Anterior cingulate cortex (tissue), 58 donors: ENCODE measurements around the gene DIPK1B.
"Not testable (repeated sequence)": the region's sequence is repeated elsewhere in the genome, so short reads cannot be mapped to it uniquely, and the experiment has no call there.

ENCODE experiments used
- DNase-seq, 58 donors: peaks; one replicate each; lab custom pipeline; 2025; lab: John Stamatoyannopoulos, UW

DIPK1B gene

GRCh38 chr9:136747161-136748060 is 35.0 kb downstream of the DIPK1B start:
- no peak for DNase-seq

GRCh38 chr9:136748201-136748600 is 35.8 kb downstream of the DIPK1B start, which contains the start of gene LCN6:
Gene LCN6 (minus strand): TSS chr9:136748525. CDS start chr9:136748483, 42 bp downstream.
- DNase-seq, result no peak

GRCh38 chr9:136748666-136749611 is 36.6 kb downstream of the DIPK1B start:
- DNase-seq, result peak in 1 of 58 donors; percentile 15

DNA sequence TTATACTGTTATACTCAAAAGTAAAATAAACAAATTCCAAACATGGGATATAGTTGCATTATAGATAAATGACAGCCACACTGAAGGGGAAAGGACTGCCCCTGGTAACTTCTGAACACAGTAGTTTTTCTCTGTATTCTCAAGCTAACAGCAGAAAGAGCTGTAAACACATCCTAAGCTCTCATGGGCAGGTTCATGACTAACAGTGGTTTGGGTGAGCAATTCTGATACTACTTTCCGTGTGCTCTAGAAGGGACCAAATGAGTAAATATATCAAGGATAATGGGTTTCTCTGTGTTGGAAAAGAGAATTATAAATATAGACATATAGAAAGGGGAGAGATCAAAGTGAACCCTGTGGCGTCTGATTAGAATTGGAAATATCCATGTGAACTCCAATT is 38.2 kb downstream of the DIPK1B start:
- DNase-seq, result no peak

- DNase-seq, result no peak
These were observed 38.9 kb downstream of the DIPK1B start for GRCh38 chr9:136751244-136751643.

GRCh38 chr9:136751814-136752213 is 39.4 kb downstream of the DIPK1B start:
- DNase-seq, result no peak

GRCh38 chr9:136753371-136754058 is 41.1 kb downstream of the DIPK1B start:
- no peak for DNase-seq

DNA sequence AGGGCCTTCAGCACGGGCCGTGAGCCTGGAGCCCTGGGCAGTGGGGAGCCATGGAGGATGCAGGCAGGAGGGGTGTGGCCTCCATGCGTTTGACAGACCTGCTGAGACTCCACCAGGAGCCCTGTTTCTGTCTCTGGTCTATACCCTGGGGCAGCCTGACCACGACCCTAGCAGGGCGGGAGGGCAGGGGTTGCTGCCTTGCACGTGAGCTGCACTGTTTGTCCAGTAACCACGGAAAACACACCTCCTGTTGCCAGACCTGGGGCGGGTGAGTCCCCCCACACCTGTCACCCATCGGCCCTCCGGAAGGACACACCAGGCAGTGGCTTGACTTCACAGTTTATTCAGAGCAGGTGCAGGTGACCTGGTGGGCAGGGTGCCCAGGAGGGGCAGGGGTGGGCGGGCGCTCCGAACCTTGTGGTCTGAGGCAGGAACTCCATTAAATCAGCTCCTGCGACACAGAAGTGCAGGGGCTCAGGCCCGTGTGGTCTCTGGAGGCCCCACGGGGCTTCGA is 41.7 kb downstream of the DIPK1B start:
- no peak for DNase-seq

GRCh38 chr9:136754626-136755301 is 42.4 kb downstream of the DIPK1B start:
- DNase-seq, result no peak

DNA sequence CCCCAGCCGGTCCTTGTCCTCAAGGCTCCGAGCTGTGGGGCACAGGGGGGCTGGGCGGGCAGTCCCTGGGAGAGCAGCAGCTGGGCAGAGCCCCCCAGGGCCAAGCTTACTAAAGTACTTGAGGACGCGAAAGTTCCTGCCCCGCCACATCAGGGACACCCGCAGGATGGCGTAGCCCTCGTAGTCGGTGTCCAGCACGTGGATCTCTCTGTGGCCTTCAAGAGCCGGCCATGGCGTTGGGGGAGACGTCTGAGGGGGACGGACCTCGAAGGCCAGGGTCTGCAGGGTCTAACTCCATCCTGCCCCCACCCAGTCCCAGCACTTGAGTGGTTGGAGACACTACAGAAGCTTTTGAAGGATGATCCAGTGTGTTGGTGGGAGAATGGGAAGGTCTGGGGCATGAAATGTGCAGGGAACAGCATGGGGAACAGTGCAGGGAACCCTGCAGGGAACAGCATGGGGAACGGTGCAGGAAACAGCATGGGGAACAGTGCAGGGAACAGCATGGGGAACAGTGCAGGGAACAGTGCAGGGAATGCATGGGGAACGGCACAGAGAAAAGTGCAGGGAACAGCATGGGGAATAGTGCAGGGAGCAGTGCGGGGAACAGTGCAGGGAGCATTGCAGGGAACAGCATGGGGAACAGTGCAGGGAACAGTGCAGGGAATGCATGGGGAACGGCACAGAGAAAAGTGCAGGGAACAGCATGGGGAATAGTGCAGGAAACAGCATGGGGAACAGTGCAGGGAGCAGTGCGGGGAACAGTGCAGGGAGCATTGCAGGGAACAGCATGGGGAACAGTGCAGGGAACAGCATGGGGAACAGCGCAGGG is 43.1 kb downstream of the DIPK1B start:
- DNase-seq, result not testable (repeated sequence)

DNA sequence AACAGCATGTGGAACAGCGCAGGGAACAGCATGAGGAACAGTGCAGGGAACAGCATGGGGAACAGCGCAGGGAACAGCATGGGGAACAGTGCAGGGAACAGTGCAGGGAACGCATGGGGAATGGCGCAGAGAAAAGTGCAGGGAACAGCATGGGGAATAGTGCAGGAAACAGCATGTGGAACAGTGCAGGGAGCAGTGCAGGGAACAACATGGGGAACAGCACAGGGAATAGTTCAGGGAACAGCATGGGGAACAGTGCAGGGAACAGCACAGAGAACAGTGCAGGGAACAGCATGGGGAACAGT is 43.7 kb downstream of the DIPK1B start:
- no peak for DNase-seq

GRCh38 chr9:136756836-136757235 is 44.5 kb downstream of the DIPK1B start:
- DNase-seq, result no peak

- no peak for DNase-seq
These were observed 45.0 kb downstream of the DIPK1B start for GRCh38 chr9:136757328-136757727.

DNA sequence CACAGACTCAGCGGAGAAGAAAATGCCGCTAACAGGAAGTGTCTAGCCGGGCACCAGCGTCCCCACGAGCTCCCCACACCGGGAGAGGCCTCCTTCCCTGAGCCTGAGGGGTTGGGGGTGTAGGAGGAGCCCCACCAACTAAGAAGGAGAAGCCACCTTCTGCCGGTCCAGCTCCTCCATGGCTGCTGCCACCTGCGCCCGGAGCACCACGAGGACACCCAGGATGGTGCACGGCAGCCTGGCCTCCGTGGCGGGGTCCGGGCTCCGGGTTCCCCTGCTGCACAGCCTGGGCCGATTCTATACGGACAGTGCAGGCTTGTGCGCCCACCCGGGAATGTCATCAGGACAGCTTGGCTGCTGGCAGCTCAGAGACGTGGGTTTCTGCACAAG is 45.4 kb downstream of the DIPK1B start:
- DNase-seq, result no peak

DNA sequence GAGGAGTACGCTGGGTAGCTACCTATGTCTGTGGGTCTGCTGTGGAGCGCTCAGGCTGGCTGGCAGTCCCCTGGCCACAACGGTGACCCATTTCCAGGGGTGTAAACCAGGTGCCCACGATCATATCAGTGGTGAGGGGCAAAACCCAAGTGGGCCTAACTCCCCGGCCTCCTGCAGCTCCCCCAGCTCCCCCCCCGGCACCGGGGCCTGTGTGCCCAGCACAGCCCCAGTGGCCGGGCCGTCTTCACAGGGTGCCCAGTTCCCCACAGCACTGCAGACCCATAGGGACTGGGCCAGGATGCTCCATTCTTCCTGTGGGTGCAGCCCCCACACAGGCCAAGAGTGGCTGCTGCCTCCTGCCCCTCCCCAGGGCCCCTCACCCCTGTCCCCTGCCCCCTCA is 46.6 kb downstream of the DIPK1B start:
- no peak for DNase-seq

- no peak for DNase-seq
These were observed 47.3 kb downstream of the DIPK1B start for GRCh38 chr9:136759436-136760325.

DNA sequence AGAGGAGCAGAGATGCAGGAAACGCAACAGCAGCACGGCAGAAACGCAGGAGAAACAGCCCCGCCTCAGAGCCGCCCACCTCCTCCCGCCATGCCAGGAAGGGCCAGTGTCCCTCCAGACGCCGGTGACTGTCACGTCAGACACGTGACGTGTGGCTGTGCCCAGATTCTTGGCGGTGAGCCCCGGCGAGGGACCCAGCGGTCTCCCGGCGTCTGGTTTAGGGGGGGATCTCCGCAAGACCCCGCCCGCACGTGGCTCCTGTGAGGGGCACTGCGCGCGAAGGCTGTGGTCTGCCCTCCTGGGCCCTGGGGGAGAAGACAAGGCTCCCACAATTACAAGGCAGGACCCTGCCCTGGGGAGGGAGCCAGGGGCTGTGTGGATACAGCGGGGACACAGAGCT is 48.1 kb downstream of the DIPK1B start:
- peak in 1 of 58 donors; percentile 8 for DNase-seq
